Nephron (organoid): Measurements from ENCODE around the gene RGMB.
A peak's percentile ranks its signal among the peaks of the same experiment; 100 is the strongest.

Experiments used
- H3K27ac Mint-ChIP-seq, 3 experiments: 2 replicates each; pipeline ENCODE4 v1.8.0; 2020; ENCODE audit warnings: mixed read lengths in 3 of 3, mild to moderate bottlenecking in 2 of 3, moderate library complexity in 1 of 3
- H3K27me3 Mint-ChIP-seq: 2 replicates; pipeline ENCODE4 v1.8.0; 2021; ENCODE audit warnings: low read depth, mild to moderate bottlenecking, moderate library complexity, mixed read lengths
- H3K36me3 Mint-ChIP-seq: 2 replicates; pipeline ENCODE4 v1.8.0; 2020; ENCODE audit warnings: low read depth, mixed read lengths
- H3K4me1 Mint-ChIP-seq: 2 replicates; pipeline ENCODE4 v1.8.0; 2020; ENCODE audit warnings: mixed read lengths
- H3K4me3 Mint-ChIP-seq, 3 experiments: 2 replicates each; pipeline ENCODE4 v1.8.0; 2020; ENCODE audit warnings: mild to moderate bottlenecking in 3 of 3, mixed read lengths in 3 of 3, moderate library complexity in 2 of 3
- H3K9me3 Mint-ChIP-seq: 2 replicates; pipeline ENCODE4 v1.8.0; 2020; ENCODE audit warnings: mixed read lengths
- TF ChIP-seq, protein P1 (sequence below), 3 experiments: fragments of 200-600 bp; sonication (generic); IDR thresholded peaks; one replicate each; pipeline ENCODE4 v1.5.0; 2021; ENCODE audit warnings: antibody characterized with exemption in 3 of 3; ENCODE audit not compliant: unreplicated experiment in 3 of 3

The RGMB gene

GRCh38 chr5:98773214-98773463 is 324 bp upstream of the RGMB start:
- no peaks in the 10 kb centered on the region for H3K9me3 Mint-ChIP-seq
- H3K27me3 Mint-ChIP-seq, result peaks cover 11% of the 10 kb centered on the region
- TF ChIP-seq, protein P1, sequence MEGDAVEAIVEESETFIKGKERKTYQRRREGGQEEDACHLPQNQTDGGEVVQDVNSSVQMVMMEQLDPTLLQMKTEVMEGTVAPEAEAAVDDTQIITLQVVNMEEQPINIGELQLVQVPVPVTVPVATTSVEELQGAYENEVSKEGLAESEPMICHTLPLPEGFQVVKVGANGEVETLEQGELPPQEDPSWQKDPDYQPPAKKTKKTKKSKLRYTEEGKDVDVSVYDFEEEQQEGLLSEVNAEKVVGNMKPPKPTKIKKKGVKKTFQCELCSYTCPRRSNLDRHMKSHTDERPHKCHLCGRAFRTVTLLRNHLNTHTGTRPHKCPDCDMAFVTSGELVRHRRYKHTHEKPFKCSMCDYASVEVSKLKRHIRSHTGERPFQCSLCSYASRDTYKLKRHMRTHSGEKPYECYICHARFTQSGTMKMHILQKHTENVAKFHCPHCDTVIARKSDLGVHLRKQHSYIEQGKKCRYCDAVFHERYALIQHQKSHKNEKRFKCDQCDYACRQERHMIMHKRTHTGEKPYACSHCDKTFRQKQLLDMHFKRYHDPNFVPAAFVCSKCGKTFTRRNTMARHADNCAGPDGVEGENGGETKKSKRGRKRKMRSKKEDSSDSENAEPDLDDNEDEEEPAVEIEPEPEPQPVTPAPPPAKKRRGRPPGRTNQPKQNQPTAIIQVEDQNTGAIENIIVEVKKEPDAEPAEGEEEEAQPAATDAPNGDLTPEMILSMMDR (IDR thresholded peaks at IDR 0.05; ENCODE audit: unreplicated experiment in 3 of 3), result no peak
- H3K4me3 Mint-ChIP-seq, result peak overlapping the region; percentile 96 to 99 (median 98)
- H3K4me1 Mint-ChIP-seq, result peaks cover 51% of the 10 kb centered on the region
- peak overlapping the region; percentile 62 to 94 (median 90) for H3K27ac Mint-ChIP-seq
- H3K36me3 Mint-ChIP-seq, result no peaks in the 10 kb centered on the region

DNA sequence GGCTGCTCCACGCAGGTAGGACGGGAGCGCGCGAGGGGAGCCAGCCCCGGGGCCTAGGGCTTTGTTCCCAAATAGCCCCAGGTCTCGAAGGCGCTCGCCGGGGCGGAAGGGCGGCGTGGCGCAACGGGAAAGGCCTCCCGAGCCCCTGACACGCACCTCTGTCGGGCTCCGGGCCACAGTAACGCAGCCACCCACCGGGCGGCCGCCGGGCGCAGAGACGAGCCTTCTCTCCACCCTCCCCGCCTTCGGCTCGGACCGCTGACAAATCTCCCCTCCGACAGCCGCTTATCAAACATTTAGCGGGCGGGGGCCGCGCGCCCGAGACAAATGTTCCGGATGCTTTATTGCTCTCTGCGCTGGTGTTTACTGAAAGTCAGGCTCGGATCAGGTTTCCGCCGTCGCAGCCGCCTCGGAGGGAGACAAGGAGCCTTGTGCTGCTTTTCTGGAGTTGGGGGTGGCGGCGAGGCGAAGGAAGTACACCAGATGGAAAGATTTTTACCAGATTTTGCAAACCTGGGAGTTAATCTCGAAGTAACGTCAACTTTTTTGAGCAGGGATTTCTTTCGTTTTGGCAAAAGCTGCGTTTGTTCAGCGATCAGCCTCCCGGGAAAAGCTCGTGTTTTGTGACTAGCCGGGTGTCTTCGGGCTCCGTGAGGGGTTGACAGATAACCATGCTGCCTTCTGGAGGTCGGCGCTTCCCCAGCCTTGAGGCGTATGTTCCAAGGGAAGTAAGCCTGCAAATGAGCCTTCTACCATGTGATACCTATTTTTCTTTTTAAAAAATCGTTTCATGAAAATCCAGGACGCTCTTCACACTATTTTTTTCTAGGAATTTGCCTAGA is 950 bp downstream of the RGMB start:
- Mint-ChIP-seq H3K27me3 (peaks cover 5% of the 10 kb centered on the region), H3K36me3 (peaks cover 3% of the 10 kb centered on the region), H3K27ac (peak overlapping the region; percentile 87 to 97 (median 95)), H3K9me3 (no peaks in the 10 kb centered on the region), H3K4me3 (peak overlapping the region; percentile 95 to 98 (median 96)), H3K4me1 (peaks cover 54% of the 10 kb centered on the region)
- TF ChIP-seq, protein P1 (IDR thresholded peaks at IDR 0.05; ENCODE audit: unreplicated experiment in 3 of 3), result no peak

- Mint-ChIP-seq H3K9me3 (no peaks in the 10 kb centered on the region), H3K36me3 (peaks cover 10% of the 10 kb centered on the region), H3K27me3 (no peaks in the 10 kb centered on the region), H3K4me3 (peak overlapping the region; percentile 95 to 98 (median 96)), H3K27ac (peak overlapping the region; percentile 87 to 97 (median 95)), H3K4me1 (peaks cover 56% of the 10 kb centered on the region)
- TF ChIP-seq, protein P1 (IDR thresholded peaks at IDR 0.05; ENCODE audit: unreplicated experiment in 3 of 3), result no peak
Observed at GRCh38 chr5:98775246-98776065, 2.0 kb downstream of the RGMB start.

DNA sequence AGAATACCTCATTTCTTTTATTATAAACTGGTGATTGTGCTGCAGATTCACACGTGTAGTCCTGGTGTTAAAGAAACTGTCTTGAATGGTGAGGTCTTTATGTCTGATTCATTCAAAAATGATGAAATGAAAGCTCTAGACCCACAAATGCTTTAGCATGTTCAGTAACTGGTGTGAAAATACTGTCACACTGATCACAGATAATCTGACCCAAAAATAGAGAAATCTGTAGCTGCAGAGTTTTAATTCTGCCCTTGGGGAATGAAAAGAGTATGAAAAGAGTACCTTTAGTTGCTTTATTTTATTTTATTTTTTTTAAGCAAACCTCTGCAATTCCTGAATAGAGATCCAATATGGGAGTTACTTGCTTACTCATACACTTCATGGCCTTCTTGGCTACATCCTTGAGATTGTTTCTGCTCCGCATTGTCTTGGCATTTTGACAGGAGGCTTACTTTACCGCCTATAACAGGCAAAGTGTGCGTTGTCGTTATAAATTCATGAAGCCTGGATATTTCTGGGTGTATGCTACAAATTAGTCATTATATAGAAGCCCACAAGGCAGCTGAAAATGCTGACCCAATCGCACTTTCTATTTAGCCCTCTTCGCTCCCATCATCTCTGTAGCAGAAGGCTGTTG is 2.7 kb downstream of the RGMB start:
- Mint-ChIP-seq H3K27me3 (no peaks in the 10 kb centered on the region), H3K36me3 (peaks cover 17% of the 10 kb centered on the region), H3K9me3 (no peaks in the 10 kb centered on the region), H3K4me1 (peaks cover 51% of the 10 kb centered on the region), H3K4me3 (peak overlapping the region; percentile 95 to 98 (median 96)), H3K27ac (peak overlapping the region in 1 of 3 experiments; percentile 32)
- TF ChIP-seq, protein P1 (IDR thresholded peaks at IDR 0.05; ENCODE audit: unreplicated experiment in 3 of 3), result no peak

GRCh38 chr5:98777295-98777694 is 3.8 kb downstream of the RGMB start:
- TF ChIP-seq, protein P1 (IDR thresholded peaks at IDR 0.05; ENCODE audit: unreplicated experiment in 3 of 3), result no peak
- no peaks in the 10 kb centered on the region for H3K27me3 Mint-ChIP-seq
- H3K4me1 Mint-ChIP-seq, result peaks cover 51% of the 10 kb centered on the region
- H3K36me3 Mint-ChIP-seq, result peaks cover 28% of the 10 kb centered on the region
- H3K27ac Mint-ChIP-seq, result no peak overlapping the region
- H3K4me3 Mint-ChIP-seq, result peak overlapping the region; percentile 20 to 66 (median 39)
- H3K9me3 Mint-ChIP-seq, result no peaks in the 10 kb centered on the region
